Subcutaneous adipose tissue (tissue), 4 donors: Measurements from ENCODE around the gene WDR83. TPM values are rescaled to one million over a fixed set of nuclear protein-coding genes. Genes with fewer than 3 reads are reported as not detected.

Experiments used
- CTCF ChIP-seq: fragments of 450-650 bp; IDR thresholded peaks from one replicate; pipeline ENCODE4 v1.5.1; 2016; ENCODE audit warnings: low read depth, mild to moderate bottlenecking, control low read depth, antibody characterized with exemption, moderate library complexity
- total RNA-seq, 4 donors: library from RNA; depleted of rRNA; stranded (reverse); fragments of >200 nt; gene quantifications; one replicate each; pipeline ENCODE4 v1.1.0, GENCODE V29; 2016

WDR83 gene
- total RNA-seq, 4 donors from 2014 or later = 5.7 to 11.6 (median 8.6) TPM

DNA sequence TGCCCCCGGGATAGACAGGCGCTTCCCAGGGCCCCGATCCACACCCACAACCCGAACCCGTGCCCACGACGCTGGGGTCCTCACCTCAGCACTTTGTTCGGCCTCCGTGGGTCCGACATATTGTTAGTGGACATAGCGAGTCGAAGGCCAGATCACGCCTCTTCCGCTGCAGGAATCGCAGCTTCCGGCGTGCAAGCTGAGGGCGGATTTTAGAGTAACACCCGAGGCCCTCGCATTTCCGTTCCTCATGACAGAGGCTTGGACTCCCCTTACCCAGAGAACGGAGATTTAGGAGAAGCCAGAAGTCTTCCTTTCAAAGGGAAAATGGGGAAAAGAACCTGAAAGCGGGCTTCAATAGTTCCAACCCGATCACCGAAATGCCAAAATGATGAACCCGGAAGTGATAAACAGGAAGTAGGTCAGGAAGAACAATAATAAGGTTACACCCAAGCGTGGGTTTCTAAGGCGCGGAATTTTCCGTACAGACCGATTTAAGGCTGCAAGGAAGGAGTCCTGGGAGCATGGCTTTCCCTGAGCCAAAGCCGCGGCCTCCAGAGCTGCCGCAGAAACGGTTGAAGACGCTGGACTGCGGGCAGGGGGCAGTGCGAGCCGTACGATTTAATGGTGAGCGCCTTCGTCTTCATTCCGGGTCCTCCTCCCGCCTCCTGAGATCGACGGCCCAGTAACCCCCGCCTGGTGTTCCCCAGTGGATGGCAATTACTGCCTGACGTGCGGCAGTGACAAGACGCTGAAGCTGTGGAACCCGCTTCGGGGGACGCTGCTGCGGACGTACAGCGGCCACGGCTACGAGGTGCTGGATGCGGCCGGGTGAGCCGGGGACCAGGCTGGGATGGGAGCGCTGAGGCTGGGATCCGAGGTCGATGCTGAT, 2.9 kb downstream of the WDR83 start:
- no peak for TF ChIP-seq CTCF

DNA sequence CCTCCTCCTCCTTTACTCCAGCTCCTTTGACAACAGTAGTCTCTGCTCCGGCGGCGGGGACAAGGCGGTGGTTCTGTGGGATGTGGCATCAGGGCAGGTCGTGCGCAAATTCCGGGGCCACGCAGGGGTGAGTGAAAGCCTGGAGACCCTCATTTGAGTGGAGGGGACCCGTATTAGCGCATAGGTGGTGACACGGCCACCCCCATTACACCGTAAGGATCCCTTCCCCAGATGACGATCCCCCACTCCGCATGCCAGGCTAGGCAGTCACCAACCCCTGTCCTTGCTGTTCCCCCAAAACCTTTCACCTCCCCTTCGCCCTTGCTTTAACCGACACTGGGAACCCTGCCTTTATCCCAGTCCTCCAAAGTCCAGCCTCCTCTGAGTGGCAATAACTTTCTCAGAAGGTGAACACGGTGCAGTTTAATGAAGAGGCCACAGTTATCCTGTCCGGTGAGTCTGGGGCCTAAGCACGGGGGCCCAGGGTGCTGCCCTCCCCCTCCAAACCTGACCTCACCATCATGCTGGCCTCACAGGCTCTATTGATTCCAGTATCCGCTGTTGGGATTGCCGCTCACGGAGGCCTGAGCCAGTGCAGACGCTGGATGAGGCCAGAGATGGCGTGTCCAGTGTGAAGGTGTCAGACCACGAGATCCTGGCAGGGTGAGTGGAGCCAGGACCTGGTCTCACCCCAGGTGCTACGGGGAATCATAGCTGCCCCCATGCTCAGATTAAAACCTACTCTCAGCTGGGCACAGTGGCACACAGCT, 3.7 kb downstream of the WDR83 start:
- TF ChIP-seq CTCF = no peak

GRCh38 chr19:12672744-12673143, 6.1 kb downstream of the WDR83 start:
- no peak for TF ChIP-seq CTCF

DNA sequence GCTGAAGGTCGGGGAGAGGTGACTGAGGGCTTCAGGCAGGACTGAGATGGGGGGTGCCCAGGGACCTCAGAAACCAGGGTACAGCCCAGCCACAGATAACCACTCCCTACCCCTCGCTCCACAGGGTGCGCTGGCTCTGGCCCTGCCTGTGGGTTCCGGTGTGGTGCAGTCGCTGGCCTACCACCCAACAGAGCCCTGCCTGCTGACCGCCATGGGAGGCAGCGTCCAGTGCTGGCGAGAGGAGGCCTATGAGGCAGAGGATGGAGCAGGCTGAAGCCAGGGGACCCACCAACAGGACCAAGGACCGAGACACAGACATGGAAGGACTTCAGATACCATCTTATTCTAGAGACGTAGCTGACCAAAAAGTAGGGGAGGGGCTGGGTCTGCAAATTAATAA, 8.8 kb downstream of the WDR83 start:
- TF ChIP-seq CTCF = no peak

- TF ChIP-seq CTCF = no peak
Observed at GRCh38 chr19:12675940-12676339, 9.3 kb downstream of the WDR83 start.

DNA sequence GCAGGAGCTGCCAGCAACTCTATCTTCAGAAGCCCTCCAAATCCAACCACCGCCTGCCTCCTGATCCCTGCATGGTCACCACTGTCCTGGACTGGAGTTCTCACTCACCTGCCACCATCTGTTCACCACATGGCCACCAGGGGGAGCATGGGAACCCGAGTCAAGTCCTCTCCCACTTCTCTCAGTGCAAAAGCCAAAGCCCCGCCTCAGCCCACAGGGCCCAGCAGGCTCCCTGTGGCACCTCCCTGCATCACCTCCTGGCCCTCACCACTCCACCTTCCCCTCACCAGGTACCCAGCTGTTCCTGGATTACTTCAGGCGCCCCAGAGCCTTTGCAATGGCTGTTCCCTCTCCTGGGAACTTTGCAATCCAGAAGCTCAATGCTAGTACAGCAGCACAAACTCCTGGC, 9.8 kb downstream of the WDR83 start:
- TF ChIP-seq CTCF = no peak

GRCh38 chr19:12676928-12677327, 10.3 kb downstream of the WDR83 start:
- no peak for TF ChIP-seq CTCF
